ENCODE measurements around the gene GALC.

- no peak for TF ChIP-seq POLR2AphosphoS5 (IDR thresholded peaks at IDR 0.05; ENCODE audit: low read depth, low read length)
- TF ChIP-seq FOXP2 (optimal IDR thresholded peaks at IDR 0.05; ENCODE audit: borderline replicate concordance, extremely low read depth, extremely low read length, insufficient read depth), result no peak
- TF ChIP-seq SIN3A (IDR thresholded peaks at IDR 0.05; ENCODE audit: borderline replicate concordance, insufficient read depth, low read length), result no peak
- no peak for TF ChIP-seq REST (IDR thresholded peaks at IDR 0.05; ENCODE audit: insufficient read depth in 1 of 2, low read depth in 2 of 2, low read length in 2 of 2)
Measured at GRCh38 chr14:87896393-87897380, 96.3 kb downstream of the GALC start.
